GM12801 (cell line): ENCODE measurements around the gene NUMA1.

Experiments
- TF ChIP-seq, protein P1 (sequence below): IDR thresholded peaks from one replicate; pipeline ENCODE4 v1.5.1; 2011; ENCODE audit warnings: control low read depth; ENCODE audit not compliant: insufficient read length; ENCODE audit errors: extremely low read depth

Gene NUMA1

GRCh38 chr11:71963468-71963867 lies 116.9 kb downstream of the NUMA1 start:
- TF ChIP-seq, protein P1, sequence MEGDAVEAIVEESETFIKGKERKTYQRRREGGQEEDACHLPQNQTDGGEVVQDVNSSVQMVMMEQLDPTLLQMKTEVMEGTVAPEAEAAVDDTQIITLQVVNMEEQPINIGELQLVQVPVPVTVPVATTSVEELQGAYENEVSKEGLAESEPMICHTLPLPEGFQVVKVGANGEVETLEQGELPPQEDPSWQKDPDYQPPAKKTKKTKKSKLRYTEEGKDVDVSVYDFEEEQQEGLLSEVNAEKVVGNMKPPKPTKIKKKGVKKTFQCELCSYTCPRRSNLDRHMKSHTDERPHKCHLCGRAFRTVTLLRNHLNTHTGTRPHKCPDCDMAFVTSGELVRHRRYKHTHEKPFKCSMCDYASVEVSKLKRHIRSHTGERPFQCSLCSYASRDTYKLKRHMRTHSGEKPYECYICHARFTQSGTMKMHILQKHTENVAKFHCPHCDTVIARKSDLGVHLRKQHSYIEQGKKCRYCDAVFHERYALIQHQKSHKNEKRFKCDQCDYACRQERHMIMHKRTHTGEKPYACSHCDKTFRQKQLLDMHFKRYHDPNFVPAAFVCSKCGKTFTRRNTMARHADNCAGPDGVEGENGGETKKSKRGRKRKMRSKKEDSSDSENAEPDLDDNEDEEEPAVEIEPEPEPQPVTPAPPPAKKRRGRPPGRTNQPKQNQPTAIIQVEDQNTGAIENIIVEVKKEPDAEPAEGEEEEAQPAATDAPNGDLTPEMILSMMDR: no peak

DNA sequence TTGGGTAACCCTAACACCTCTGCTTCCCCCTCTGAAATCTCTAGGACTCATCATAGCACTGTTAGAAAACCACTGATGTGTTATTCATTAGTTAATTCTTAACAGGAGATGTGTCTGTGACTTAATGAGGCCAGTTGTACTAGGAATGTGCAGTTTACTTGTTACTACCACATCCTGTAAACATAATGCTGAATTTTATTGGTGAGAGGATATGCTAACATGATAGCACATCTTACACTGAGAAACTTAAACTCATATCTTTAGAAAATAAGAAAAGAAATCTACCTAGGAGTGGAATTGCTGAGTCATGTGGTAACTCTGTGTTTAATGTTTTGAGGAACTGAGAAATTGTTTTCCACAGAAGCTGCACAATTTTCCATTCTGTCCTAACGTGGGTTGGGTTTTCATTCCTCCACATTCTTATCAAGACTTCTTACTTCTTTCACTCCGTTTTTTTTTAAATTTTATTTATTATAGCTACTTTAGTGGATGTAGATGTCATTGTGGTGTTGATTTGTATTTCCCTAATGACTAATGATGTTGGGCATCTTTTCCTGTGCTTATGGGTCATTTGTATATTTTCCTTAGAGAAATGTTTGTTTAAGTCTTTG lies 117.8 kb downstream of the NUMA1 start:
- TF ChIP-seq, protein P1: no peak

DNA sequence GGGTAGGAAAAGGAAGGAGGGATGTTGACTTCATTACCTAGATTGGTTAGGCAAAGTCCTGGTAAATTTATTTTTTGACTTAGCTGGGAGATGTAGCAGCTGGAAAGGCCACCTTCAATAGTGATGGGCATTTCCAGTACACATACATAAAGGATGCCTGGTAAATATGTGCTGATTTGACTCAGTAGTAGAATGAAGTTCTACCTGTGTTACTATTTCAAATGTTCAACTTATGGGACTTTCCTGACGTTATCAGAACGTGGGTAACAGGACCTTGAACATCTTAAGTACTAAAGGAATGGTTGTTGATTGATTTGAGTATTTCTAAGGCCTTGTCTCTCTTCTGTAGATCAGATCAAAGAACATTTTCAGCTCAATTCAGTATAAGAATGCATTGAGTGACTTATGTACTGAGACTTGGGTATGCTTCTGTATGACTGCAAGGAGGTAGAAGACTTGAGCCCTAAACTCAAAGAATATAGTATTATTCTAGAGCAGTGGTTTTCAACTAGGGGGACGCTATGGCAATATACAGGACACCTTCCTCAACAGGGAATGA lies 124.4 kb downstream of the NUMA1 start:
- TF ChIP-seq, protein P1: no peak
